SK-N-SH (cell line): ENCODE results near the gene PNLDC1. TPM values are rescaled to one million over a fixed set of nuclear protein-coding genes. Genes with fewer than 3 reads are reported as not detected.

Experiments used
- CTCF ChIA-PET: fragments of 300-600, 350-600 bp; formaldehyde crosslinking; extraction: SDS; loops from one replicate; lab custom pipeline; 2021; lab: Yijun Ruan, JAX
- POLR2A ChIA-PET: fragments of 350-600 bp; sonication (Branson Sonifier 250); formaldehyde crosslinking; extraction: SDS; loops from one replicate; lab custom pipeline; 2020; ENCODE audit warnings: antibody characterized with exemption, inconsistent platforms; lab: Yijun Ruan, JAX
- DNase-seq: peaks from one replicate; pipeline ENCODE4 v3.0.0; 2012
- H2AFZ ChIP-seq: fragments of 200-600 bp; sonication (generic); 2 replicates; pipeline ENCODE4 v1.8.1; 2016; ENCODE audit warnings: antibody characterized with exemption, mild to moderate bottlenecking, low read depth
- H3F3A ChIP-seq: fragments of 200-600 bp; sonication (generic); replicated peaks from 2 replicates; pipeline ENCODE3; 2016; ENCODE audit warnings: antibody characterized with exemption, mild to moderate bottlenecking; ENCODE audit not compliant: insufficient read depth
- H3K27ac ChIP-seq, 2 experiments: fragments of 200-500 bp in 1 of 2; fragments of 200-600 bp in 1 of 2; sonication (Bioruptor generic) in 1 of 2; sonication (generic), shearing (Covaris generic) in 1 of 2; 2 replicates each; pipeline versions ENCODE4 v1.5.1 to v1.6.1; 2014 to 2016; ENCODE audit warnings: low read depth in 2 of 2, inconsistent platforms in 1 of 2, low read length in 1 of 2, mild to moderate bottlenecking in 1 of 2, mixed read lengths in 1 of 2
- H3K27me3 ChIP-seq: fragments of 200-600 bp; sonication (generic), shearing (Covaris generic); 2 replicates; pipeline ENCODE4 v1.6.1; 2016; ENCODE audit warnings: mixed run types; ENCODE audit not compliant: insufficient read depth
- H3K36me3 ChIP-seq, 2 experiments: fragments of 200-500 bp in 1 of 2; fragments of 200-600 bp in 1 of 2; sonication (Bioruptor generic) in 1 of 2; sonication (generic) in 1 of 2; replicated peaks in 1 of 2; 2 replicates each; pipeline versions ENCODE3 to v1.5.1; 2014 to 2016; ENCODE audit warnings: low read length in 1 of 2, mild to moderate bottlenecking in 1 of 2; ENCODE audit not compliant: insufficient read depth in 2 of 2, control insufficient read depth in 1 of 2
- H3K4me1 ChIP-seq, 2 experiments: fragments of 200-500 bp in 1 of 2; fragments of 200-600 bp in 1 of 2; sonication (Bioruptor generic) in 1 of 2; sonication (generic), shearing (Covaris generic) in 1 of 2; 2 replicates each; pipeline versions ENCODE4 v1.5.1 to v1.6.1; 2014 to 2016; ENCODE audit warnings: low read depth in 1 of 2, low read length in 1 of 2, mixed run types in 1 of 2; ENCODE audit not compliant: insufficient read depth in 2 of 2, control insufficient read depth in 1 of 2
- H3K4me2 ChIP-seq: fragments of 200-600 bp; sonication (generic), shearing (Covaris generic); 2 replicates; pipeline ENCODE4 v1.6.1; 2017; ENCODE audit warnings: mixed run types
- H3K4me3 ChIP-seq, 2 experiments: fragments of 200-500 bp in 1 of 2; fragments of 200-600 bp in 1 of 2; sonication (Bioruptor generic) in 1 of 2; sonication (generic), shearing (Covaris generic) in 1 of 2; 2 replicates each; pipeline versions ENCODE4 v1.5.1 to v1.8.1; 2014 to 2016; ENCODE audit warnings: low read depth in 2 of 2, inconsistent platforms in 1 of 2, low read length in 1 of 2, mild to moderate bottlenecking in 1 of 2, mixed read lengths in 1 of 2, moderate library complexity in 1 of 2
- H3K79me2 ChIP-seq: fragments of 200-600 bp; sonication (generic); 2 replicates; pipeline ENCODE4 v1.8.1; 2017; ENCODE audit warnings: mild to moderate bottlenecking; ENCODE audit not compliant: insufficient read depth
- H3K9ac ChIP-seq: fragments of 200-600 bp; sonication (generic); 2 replicates; pipeline ENCODE4 v1.6.1; 2017; ENCODE audit warnings: mixed run types
- H3K9me2 ChIP-seq: fragments of 200-600 bp; sonication (generic); 2 replicates; pipeline ENCODE4 v1.6.1; 2017; ENCODE audit warnings: mixed run types
- H3K9me3 ChIP-seq: fragments of 200-600 bp; sonication (generic); 2 replicates; pipeline ENCODE4 v1.6.1; 2017; ENCODE audit warnings: mixed run types, mild to moderate bottlenecking, moderate library complexity
- H4K20me1 ChIP-seq: fragments of 200-600 bp; sonication (generic); 2 replicates; pipeline ENCODE4 v1.6.1; 2017; ENCODE audit warnings: mild to moderate bottlenecking, mixed run types; ENCODE audit not compliant: insufficient read depth
- CTCF ChIP-seq: fragments of 200-600 bp; sonication (generic); IDR thresholded peaks from 2 replicates; pipeline ENCODE4 v1.6.1; 2017; ENCODE audit warnings: antibody characterized with exemption, mild to moderate bottlenecking, moderate library complexity
- ELF1 ChIP-seq: IDR thresholded peaks from 2 replicates; pipeline ENCODE4 v1.4.0; 2012
- FOXM1 ChIP-seq: IDR thresholded peaks from 2 replicates; pipeline ENCODE4 v1.4.0; 2012; ENCODE audit warnings: low read depth, mild to moderate bottlenecking
- JUND ChIP-seq: IDR thresholded peaks from 2 replicates; pipeline ENCODE4 v1.4.0; 2012
- MAX ChIP-seq: IDR thresholded peaks from 2 replicates; pipeline ENCODE4 v1.4.0; 2012; ENCODE audit warnings: low read depth
- MEF2A ChIP-seq: IDR thresholded peaks from 2 replicates; pipeline ENCODE4 v1.4.0; 2012; ENCODE audit warnings: low read depth, borderline replicate concordance
- NFIC ChIP-seq: IDR thresholded peaks from 2 replicates; pipeline ENCODE4 v1.4.0; 2012; ENCODE audit warnings: borderline replicate concordance
- POLR2AphosphoS5 ChIP-seq: IDR thresholded peaks from 2 replicates; pipeline ENCODE4 v1.6.1; 2012; ENCODE audit warnings: low read depth, low read length
- RAD21 ChIP-seq: IDR thresholded peaks from 2 replicates; pipeline ENCODE4 v1.6.1; 2012; ENCODE audit warnings: mild to moderate bottlenecking, low read length
- RFX5 ChIP-seq: IDR thresholded peaks from 2 replicates; pipeline ENCODE4 v1.6.1; 2012; ENCODE audit warnings: mild to moderate bottlenecking, improper control_type of control experiment, low read length
- SMC3 ChIP-seq: IDR thresholded peaks from 2 replicates; pipeline ENCODE4 v1.6.1; 2012; ENCODE audit warnings: low read depth, low read length, improper control_type of control experiment
- TCF12 ChIP-seq: IDR thresholded peaks from 2 replicates; pipeline ENCODE4 v1.4.0; 2012
- TEAD4 ChIP-seq: IDR thresholded peaks from 2 replicates; pipeline ENCODE4 v1.4.0; 2012; ENCODE audit warnings: mild to moderate bottlenecking, borderline replicate concordance; ENCODE audit not compliant: insufficient read depth
- YY1 ChIP-seq: IDR thresholded peaks from 2 replicates; pipeline ENCODE4 v1.4.0; 2012; ENCODE audit warnings: low read depth, mild to moderate bottlenecking
- polyA plus RNA-seq, 3 experiments: library from polyadenylated mRNA; depleted of rRNA; stranded (reverse); fragments of >200 nt; gene quantifications; 2 replicates each; pipeline ENCODE4 v1.2.3, GENCODE V29; 2012
- TF ChIP-seq, protein P1 (sequence below): IDR thresholded peaks from 2 replicates; pipeline ENCODE4 v1.4.0; 2012; ENCODE audit warnings: low read depth, borderline replicate concordance

PNLDC1 gene
- polyA plus RNA-seq, 1 of the 3 experiments (the other 2 are of a cell fraction): not detected

DNA sequence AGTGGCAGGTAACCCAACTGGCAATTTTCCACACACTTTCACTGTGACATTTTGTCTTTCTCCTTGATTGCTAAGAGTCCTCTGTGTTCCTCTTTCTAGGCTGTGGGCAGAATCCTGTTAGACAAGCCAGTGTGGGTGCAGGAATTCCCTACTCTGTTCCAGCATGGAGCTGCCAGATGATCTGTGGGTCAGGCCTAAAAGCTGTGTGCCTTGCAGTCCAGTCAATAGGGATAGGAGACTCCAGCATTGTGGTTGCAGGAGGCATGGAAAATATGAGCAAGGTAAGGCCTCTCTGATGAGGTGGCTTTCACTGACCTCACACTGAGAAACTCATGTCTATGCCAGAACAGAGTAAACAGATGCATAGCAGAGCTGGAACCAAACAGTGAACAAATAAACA, 33.2 kb upstream of the PNLDC1 start:
- DNase-seq: no peak
- H3K4me1 ChIP-seq: peaks cover 6 to 7% of the 10 kb centered on the region in 2 experiments; a peak in 2 of 4 replicates
- TF ChIP-seq POLR2AphosphoS5 (no peak), YY1 (no peak), MEF2A (no peak)
- H3K9me2 ChIP-seq: no peaks in the 10 kb centered on the region
- peaks cover 12% of the 10 kb centered on the region for H3K79me2 ChIP-seq
- peaks cover 49 to 70% of the 10 kb centered on the region in 2 experiments for H3K36me3 ChIP-seq
- H3K9ac ChIP-seq: no peak overlapping the region
- ChIA-PET POLR2A (no interaction called here), CTCF (no interaction called here)
- no peak overlapping the region for H3K4me3 ChIP-seq
- H3K27me3 ChIP-seq: no peaks in the 10 kb centered on the region
- H2AFZ ChIP-seq: no peak overlapping the region
- H3F3A ChIP-seq: no peaks in the 10 kb centered on the region
- H3K4me2 ChIP-seq: no peak overlapping the region
- H3K9me3 ChIP-seq: no peaks in the 10 kb centered on the region
- H3K27ac ChIP-seq: no peak overlapping the region
- no peaks in the 10 kb centered on the region for H4K20me1 ChIP-seq

DNA sequence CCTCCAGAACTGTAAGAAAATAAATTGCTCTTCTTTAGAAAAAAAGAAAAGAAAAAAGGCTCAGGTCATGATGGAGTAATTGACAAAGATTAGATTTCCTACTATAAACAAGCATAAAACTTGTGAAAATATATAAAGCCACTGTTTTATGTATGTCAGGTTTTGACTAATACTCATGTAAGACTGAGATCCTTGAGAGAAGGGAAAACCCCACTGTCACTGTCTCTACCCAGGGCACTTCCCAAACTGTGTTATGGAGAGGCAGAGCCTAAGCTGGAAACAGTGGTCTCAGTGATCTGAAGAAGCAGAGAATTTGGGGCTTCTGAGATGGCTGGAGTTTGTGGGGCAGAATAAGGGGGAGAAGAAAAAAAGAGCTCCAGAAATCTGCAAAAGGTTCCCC, 30.6 kb upstream of the PNLDC1 start:
- H3K4me3 ChIP-seq: no peak overlapping the region
- H3K4me1 ChIP-seq: no peaks in the 10 kb centered on the region
- no peaks in the 10 kb centered on the region for H3K79me2 ChIP-seq
- no peaks in the 10 kb centered on the region for H3K27me3 ChIP-seq
- H3K9me3 ChIP-seq: no peaks in the 10 kb centered on the region
- H3K4me2 ChIP-seq: no peak overlapping the region
- no peak for TF ChIP-seq SMC3
- TF ChIP-seq FOXM1: no peak
- TF ChIP-seq TEAD4: no peak
- no peak for TF ChIP-seq MAX
- TF ChIP-seq YY1: no peak
- TF ChIP-seq CTCF: no peak
- TF ChIP-seq JUND: no peak
- TF ChIP-seq TCF12: no peak
- no peak for TF ChIP-seq RFX5
- no peak for TF ChIP-seq ELF1
- TF ChIP-seq, protein P1, sequence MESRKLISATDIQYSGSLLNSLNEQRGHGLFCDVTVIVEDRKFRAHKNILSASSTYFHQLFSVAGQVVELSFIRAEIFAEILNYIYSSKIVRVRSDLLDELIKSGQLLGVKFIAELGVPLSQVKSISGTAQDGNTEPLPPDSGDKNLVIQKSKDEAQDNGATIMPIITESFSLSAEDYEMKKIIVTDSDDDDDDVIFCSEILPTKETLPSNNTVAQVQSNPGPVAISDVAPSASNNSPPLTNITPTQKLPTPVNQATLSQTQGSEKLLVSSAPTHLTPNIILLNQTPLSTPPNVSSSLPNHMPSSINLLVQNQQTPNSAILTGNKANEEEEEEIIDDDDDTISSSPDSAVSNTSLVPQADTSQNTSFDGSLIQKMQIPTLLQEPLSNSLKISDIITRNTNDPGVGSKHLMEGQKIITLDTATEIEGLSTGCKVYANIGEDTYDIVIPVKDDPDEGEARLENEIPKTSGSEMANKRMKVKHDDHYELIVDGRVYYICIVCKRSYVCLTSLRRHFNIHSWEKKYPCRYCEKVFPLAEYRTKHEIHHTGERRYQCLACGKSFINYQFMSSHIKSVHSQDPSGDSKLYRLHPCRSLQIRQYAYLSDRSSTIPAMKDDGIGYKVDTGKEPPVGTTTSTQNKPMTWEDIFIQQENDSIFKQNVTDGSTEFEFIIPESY: no peak
- TF ChIP-seq MEF2A: no peak
- TF ChIP-seq NFIC: no peak
- no peak for TF ChIP-seq RAD21
- no peak for DNase-seq
- H4K20me1 ChIP-seq: no peaks in the 10 kb centered on the region
- POLR2A ChIA-PET: interaction anchor here (0.9 kb wide), 1 partner anchor 20 kb away, joined by 3 read pairs; the partner anchor contains the start of gene TCP1
- H3K9ac ChIP-seq: no peak overlapping the region
- H3K36me3 ChIP-seq: peaks cover 44 to 69% of the 10 kb centered on the region in 2 experiments
- CTCF ChIA-PET: no interaction called here
- no peak overlapping the region for H2AFZ ChIP-seq
- no peaks in the 10 kb centered on the region for H3F3A ChIP-seq
- H3K9me2 ChIP-seq: no peaks in the 10 kb centered on the region
- no peak overlapping the region for H3K27ac ChIP-seq
